NCI-H1105 (cell line): ENCODE measurements around the gene MBNL1.

Experiments
- DNase-seq: peaks from one replicate; lab custom pipeline; 2025; lab: John Stamatoyannopoulos, UW

Gene MBNL1

GRCh38 chr3:152488449-152488848, 219.7 kb downstream of the MBNL1 start:
- DNase-seq: no peak

GRCh38 chr3:152491922-152492321, 223.2 kb downstream of the MBNL1 start:
- DNase-seq: no peak

- DNase-seq: no peak
Measured at GRCh38 chr3:152496286-152496685, 227.6 kb downstream of the MBNL1 start.

GRCh38 chr3:152496716-152497115, 228.0 kb downstream of the MBNL1 start:
- DNase-seq: no peak

- no peak for DNase-seq
Measured at GRCh38 chr3:152497457-152497856, 228.7 kb downstream of the MBNL1 start.

- DNase-seq: no peak
Measured at GRCh38 chr3:152497890-152498289, 229.2 kb downstream of the MBNL1 start.

- DNase-seq: no peak
Measured at GRCh38 chr3:152499791-152500385, 231.2 kb downstream of the MBNL1 start.

GRCh38 chr3:152505926-152506325, 237.2 kb downstream of the MBNL1 start:
- DNase-seq: no peak

GRCh38 chr3:152508705-152509104, 240.0 kb downstream of the MBNL1 start:
- no peak for DNase-seq

GRCh38 chr3:152511904-152512303, 243.2 kb downstream of the MBNL1 start:
- DNase-seq: no peak

- no peak for DNase-seq
Measured at GRCh38 chr3:152513301-152513960, 244.7 kb downstream of the MBNL1 start.
